Measurements from ENCODE around the gene FOSL2.
"Not testable (repeated sequence)": the region's sequence is repeated elsewhere in the genome, so short reads cannot be mapped to it uniquely, and the experiment has no call there.

The FOSL2 gene

GRCh38 chr2:28366496-28367282 is 26.0 kb upstream of the FOSL2 start:
- no peak overlapping the region for H3K4me3 ChIP-seq (replicated peaks; ENCODE audit: low read depth, low read length)
- DNase-seq (ENCODE audit: extremely low read depth, insufficient read length): no peak
- no peaks in the 10 kb centered on the region for H3K36me3 ChIP-seq (ENCODE audit: control insufficient read depth, insufficient read depth, low read length)

GRCh38 chr2:28367667-28368356 is 24.8 kb upstream of the FOSL2 start:
- H3K27me3 ChIP-seq (replicated peaks; ENCODE audit: control insufficient read depth, insufficient read depth, low read length): peaks cover 2% of the 10 kb centered on the region; the same call in 1 of the 2 replicates
- DNase-seq (ENCODE audit: extremely low read depth, insufficient read length): no peak
- no peak overlapping the region for H3K4me3 ChIP-seq (replicated peaks; ENCODE audit: low read depth, low read length)
- no peaks in the 10 kb centered on the region for H3K36me3 ChIP-seq (ENCODE audit: control insufficient read depth, insufficient read depth, low read length)
- TF ChIP-seq CTCF (IDR thresholded peaks at IDR 0.05; ENCODE audit: insufficient read depth, low read length, poor library complexity, severe bottlenecking): no peak

More at GRCh38 chr2:28366496-28367282, 26.0 kb upstream of the FOSL2 start:
- peaks cover 2% of the 10 kb centered on the region; the same call in 1 of the 2 replicates for H3K27me3 ChIP-seq (replicated peaks; ENCODE audit: control insufficient read depth, insufficient read depth, low read length)
- no peak for TF ChIP-seq CTCF (IDR thresholded peaks at IDR 0.05; ENCODE audit: insufficient read depth, low read length, poor library complexity, severe bottlenecking)

- Histone ChIP-seq H3K4me3 (replicated peaks; ENCODE audit: low read depth, low read length) (no peak overlapping the region), H3K27me3 (replicated peaks; ENCODE audit: control insufficient read depth, insufficient read depth, low read length) (peaks cover 2% of the 10 kb centered on the region; the same call in 1 of the 2 replicates), H3K36me3 (ENCODE audit: control insufficient read depth, insufficient read depth, low read length) (no peaks in the 10 kb centered on the region)
- no peak for TF ChIP-seq CTCF (IDR thresholded peaks at IDR 0.05; ENCODE audit: insufficient read depth, low read length, poor library complexity, severe bottlenecking)
- no peak for DNase-seq (ENCODE audit: extremely low read depth, insufficient read length)
Observed at GRCh38 chr2:28368357-28368798, 24.3 kb upstream of the FOSL2 start.

GRCh38 chr2:28369358-28369757 is 23.3 kb upstream of the FOSL2 start:
- peaks cover 2% of the 10 kb centered on the region; the same call in 1 of the 2 replicates for H3K27me3 ChIP-seq (replicated peaks; ENCODE audit: control insufficient read depth, insufficient read depth, low read length)
- H3K36me3 ChIP-seq (ENCODE audit: control insufficient read depth, insufficient read depth, low read length): no peaks in the 10 kb centered on the region
- H3K4me3 ChIP-seq (replicated peaks; ENCODE audit: low read depth, low read length): no peak overlapping the region
- no peak for TF ChIP-seq CTCF (IDR thresholded peaks at IDR 0.05; ENCODE audit: insufficient read depth, low read length, poor library complexity, severe bottlenecking)
- DNase-seq (ENCODE audit: extremely low read depth, insufficient read length): no peak

- H3K4me3 ChIP-seq (replicated peaks; ENCODE audit: low read depth, low read length): no peak overlapping the region
- DNase-seq (ENCODE audit: extremely low read depth, insufficient read length): no peak
- no peaks in the 10 kb centered on the region for H3K36me3 ChIP-seq (ENCODE audit: control insufficient read depth, insufficient read depth, low read length)
- TF ChIP-seq CTCF (IDR thresholded peaks at IDR 0.05; ENCODE audit: insufficient read depth, low read length, poor library complexity, severe bottlenecking): no peak
- H3K27me3 ChIP-seq (replicated peaks; ENCODE audit: control insufficient read depth, insufficient read depth, low read length): peaks cover 2% of the 10 kb centered on the region; the same call in 1 of the 2 replicates
Observed at GRCh38 chr2:28370354-28370753, 22.3 kb upstream of the FOSL2 start.

GRCh38 chr2:28371728-28372127 is 20.9 kb upstream of the FOSL2 start:
- H3K4me3 ChIP-seq (replicated peaks; ENCODE audit: low read depth, low read length); H3K27me3 ChIP-seq (replicated peaks; ENCODE audit: control insufficient read depth, insufficient read depth, low read length); DNase-seq (ENCODE audit: extremely low read depth, insufficient read length); H3K36me3 ChIP-seq (ENCODE audit: control insufficient read depth, insufficient read depth, low read length): not testable (repeated sequence)
